ENCODE results near the gene AMN. TPM values are rescaled to one million over a fixed set of nuclear protein-coding genes. Genes with fewer than 3 reads are reported as not detected.

The AMN gene
- total RNA-seq, 1 experiment from 2014 or later = 5.6 TPM

DNA sequence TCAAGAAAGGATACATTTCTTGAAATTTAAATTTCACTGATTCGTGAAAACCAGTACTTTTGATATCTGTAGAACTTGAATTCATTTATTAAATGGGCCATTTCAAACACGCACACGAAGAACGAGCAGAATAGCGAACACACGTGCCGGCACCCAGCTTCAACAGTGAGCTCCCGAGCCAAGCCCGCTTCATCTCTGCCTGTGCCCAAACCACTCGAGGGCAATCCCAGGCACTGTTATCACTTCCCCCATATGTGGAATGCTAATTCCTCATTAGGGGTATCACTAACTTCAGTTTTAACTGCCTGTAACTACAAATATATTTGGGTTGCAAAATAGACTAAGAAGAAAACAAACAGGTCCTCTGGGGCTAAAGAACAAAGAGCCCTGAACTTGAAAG, 48.0 kb downstream of the AMN start:
- H3K4me3 ChIP-seq (ENCODE audit: low read depth, low read length, poor library complexity, severe bottlenecking) = no peak overlapping the region
- ChIA-PET CTCF (no interaction called here), POLR2A (ENCODE audit: low non-redundant PET) (no interaction called here)
- intact Hi-C loops (cut with micrococcal nuclease; ENCODE audit: unreplicated experiment) = no loop called here
- no peak for DNase-seq (ENCODE audit: low spot score)
- H3K36me3 ChIP-seq (ENCODE audit: insufficient read depth, low read length, poor library complexity, severe bottlenecking) = peaks cover 74% of the 10 kb centered on the region
- TF ChIP-seq, protein P1, sequence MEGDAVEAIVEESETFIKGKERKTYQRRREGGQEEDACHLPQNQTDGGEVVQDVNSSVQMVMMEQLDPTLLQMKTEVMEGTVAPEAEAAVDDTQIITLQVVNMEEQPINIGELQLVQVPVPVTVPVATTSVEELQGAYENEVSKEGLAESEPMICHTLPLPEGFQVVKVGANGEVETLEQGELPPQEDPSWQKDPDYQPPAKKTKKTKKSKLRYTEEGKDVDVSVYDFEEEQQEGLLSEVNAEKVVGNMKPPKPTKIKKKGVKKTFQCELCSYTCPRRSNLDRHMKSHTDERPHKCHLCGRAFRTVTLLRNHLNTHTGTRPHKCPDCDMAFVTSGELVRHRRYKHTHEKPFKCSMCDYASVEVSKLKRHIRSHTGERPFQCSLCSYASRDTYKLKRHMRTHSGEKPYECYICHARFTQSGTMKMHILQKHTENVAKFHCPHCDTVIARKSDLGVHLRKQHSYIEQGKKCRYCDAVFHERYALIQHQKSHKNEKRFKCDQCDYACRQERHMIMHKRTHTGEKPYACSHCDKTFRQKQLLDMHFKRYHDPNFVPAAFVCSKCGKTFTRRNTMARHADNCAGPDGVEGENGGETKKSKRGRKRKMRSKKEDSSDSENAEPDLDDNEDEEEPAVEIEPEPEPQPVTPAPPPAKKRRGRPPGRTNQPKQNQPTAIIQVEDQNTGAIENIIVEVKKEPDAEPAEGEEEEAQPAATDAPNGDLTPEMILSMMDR (conservative IDR thresholded peaks at IDR 0.05; ENCODE audit: low read depth, low read length) = no peak
- no peak for TF ChIP-seq EZH2 (IDR thresholded peaks at IDR 0.05; ENCODE audit: borderline replicate concordance, low read depth, low read length, poor library complexity, severe bottlenecking)
- no peaks in the 10 kb centered on the region for H3K4me1 ChIP-seq (ENCODE audit: insufficient read depth, low read length, poor library complexity, severe bottlenecking)
- no peaks in the 10 kb centered on the region for H3K9me3 ChIP-seq (ENCODE audit: low read depth, low read length, poor library complexity, severe bottlenecking)
- BruUV-seq (replicated peaks) = no TSS peak
- no peaks in the 10 kb centered on the region for H3K27me3 ChIP-seq (replicated peaks; ENCODE audit: insufficient read depth, low read depth, low read length, poor library complexity)
- no peak overlapping the region for H3K27ac ChIP-seq (ENCODE audit: low read depth, low read length, poor library complexity, severe bottlenecking)

- no peak overlapping the region for H3K27ac ChIP-seq (ENCODE audit: low read depth, low read length, poor library complexity, severe bottlenecking)
- H3K9me3 ChIP-seq (ENCODE audit: low read depth, low read length, poor library complexity, severe bottlenecking) = no peaks in the 10 kb centered on the region
- intact Hi-C loops (cut with micrococcal nuclease; ENCODE audit: unreplicated experiment) = no loop called here
- no peaks in the 10 kb centered on the region for H3K4me1 ChIP-seq (ENCODE audit: insufficient read depth, low read length, poor library complexity, severe bottlenecking)
- peaks cover 73% of the 10 kb centered on the region for H3K36me3 ChIP-seq (ENCODE audit: insufficient read depth, low read length, poor library complexity, severe bottlenecking)
- H3K27me3 ChIP-seq (replicated peaks; ENCODE audit: insufficient read depth, low read depth, low read length, poor library complexity) = no peaks in the 10 kb centered on the region
- ChIA-PET POLR2A (ENCODE audit: low non-redundant PET) (no interaction called here), CTCF (no interaction called here)
- no peak for DNase-seq (ENCODE audit: low spot score)
- no peak overlapping the region for H3K4me3 ChIP-seq (ENCODE audit: low read depth, low read length, poor library complexity, severe bottlenecking)
- no TSS peak for BruUV-seq (replicated peaks)
- no peak for TF ChIP-seq EZH2 (IDR thresholded peaks at IDR 0.05; ENCODE audit: borderline replicate concordance, low read depth, low read length, poor library complexity, severe bottlenecking)
- TF ChIP-seq, protein P1 (conservative IDR thresholded peaks at IDR 0.05; ENCODE audit: low read depth, low read length) = no peak
These were observed 48.9 kb downstream of the AMN start for GRCh38 chr14:102971314-102971713.

DNA sequence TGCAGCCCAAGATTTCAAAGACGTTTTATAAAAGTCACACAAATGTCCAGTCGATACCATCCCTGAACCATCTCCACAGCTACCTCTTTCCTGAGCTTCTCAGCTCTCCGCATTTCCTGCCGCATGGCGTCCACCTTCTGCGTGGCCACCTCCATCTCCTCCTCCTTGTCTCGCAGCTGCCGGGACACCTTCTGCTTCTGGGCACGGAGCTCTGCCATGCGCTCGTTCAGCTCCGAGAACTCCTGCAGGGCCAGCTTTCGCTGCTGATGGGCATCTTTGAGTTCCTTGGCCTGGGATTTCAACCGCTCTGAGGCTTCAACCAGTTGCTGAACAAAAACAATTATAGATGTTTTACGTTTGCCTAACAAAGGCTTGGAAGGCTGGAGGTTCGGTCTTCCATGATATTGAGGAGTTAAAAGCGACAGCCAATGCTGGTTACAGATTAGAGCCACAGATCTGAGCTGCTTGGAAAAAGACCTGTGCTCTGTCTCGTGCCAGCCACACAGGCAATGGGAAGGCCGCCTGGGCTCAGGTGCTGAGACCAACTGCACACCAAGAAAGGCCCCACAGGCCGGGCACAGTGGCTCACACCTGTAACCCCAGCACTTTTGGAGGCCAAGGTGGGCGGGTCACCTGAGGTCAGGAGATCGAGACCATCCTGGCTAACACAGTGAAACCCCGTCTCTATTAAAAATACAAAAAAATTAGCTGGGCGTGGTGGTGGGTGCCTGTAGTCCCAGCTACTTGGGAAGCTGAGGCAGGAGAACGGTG, 49.6 kb downstream of the AMN start:
- Histone ChIP-seq H3K27me3 (replicated peaks; ENCODE audit: insufficient read depth, low read depth, low read length, poor library complexity) (no peaks in the 10 kb centered on the region), H3K4me1 (ENCODE audit: insufficient read depth, low read length, poor library complexity, severe bottlenecking) (no peaks in the 10 kb centered on the region), H3K9me3 (ENCODE audit: low read depth, low read length, poor library complexity, severe bottlenecking) (no peaks in the 10 kb centered on the region), H3K27ac (ENCODE audit: low read depth, low read length, poor library complexity, severe bottlenecking) (no peak overlapping the region), H3K36me3 (ENCODE audit: insufficient read depth, low read length, poor library complexity, severe bottlenecking) (peaks cover 67% of the 10 kb centered on the region), H3K4me3 (ENCODE audit: low read depth, low read length, poor library complexity, severe bottlenecking) (no peak overlapping the region)
- intact Hi-C loops (cut with micrococcal nuclease; ENCODE audit: unreplicated experiment) = no loop called here
- no TSS peak for BruUV-seq (replicated peaks)
- no peak for DNase-seq (ENCODE audit: low spot score)
- POLR2A ChIA-PET (ENCODE audit: low non-redundant PET) = no interaction called here
- TF ChIP-seq, protein P1 (conservative IDR thresholded peaks at IDR 0.05; ENCODE audit: low read depth, low read length) = no peak; the same call in 1 of the 2 replicates
- no peak for TF ChIP-seq EZH2 (IDR thresholded peaks at IDR 0.05; ENCODE audit: borderline replicate concordance, low read depth, low read length, poor library complexity, severe bottlenecking)
- CTCF ChIA-PET = interaction anchor here (0.6 kb wide), 1 partner anchor 559 kb away, joined by 6 read pairs; no protein-coding TSS in a partner anchor

Data from A673 (cell line).